ENCODE measurements around the gene GDF15.

- TF ChIP-seq POLR2A (IDR thresholded peaks at IDR 0.05; ENCODE audit: extremely low read depth, insufficient read length) (no peak), CTCF (IDR thresholded peaks at IDR 0.05; ENCODE audit: low read depth, low read length) (no peak), MYC (IDR thresholded peaks at IDR 0.05; ENCODE audit: low read depth, low read length) (no peak)
- TF ChIP-seq, protein P1, sequence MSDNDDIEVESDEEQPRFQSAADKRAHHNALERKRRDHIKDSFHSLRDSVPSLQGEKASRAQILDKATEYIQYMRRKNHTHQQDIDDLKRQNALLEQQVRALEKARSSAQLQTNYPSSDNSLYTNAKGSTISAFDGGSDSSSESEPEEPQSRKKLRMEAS (IDR thresholded peaks at IDR 0.05; ENCODE audit: low read depth, low read length): no peak
Observed at GRCh38 chr19:18338541-18338940, 47.4 kb upstream of the GDF15 start.

Data from NB4 (cell line).